Suppressor macrophage (primary cell): ENCODE results near the gene SELENOV.
"Not testable (repeated sequence)": the region's sequence is repeated elsewhere in the genome, so short reads cannot be mapped to it uniquely, and the experiment has no call there.

Experiments used
- DNase-seq, 4 experiments: peaks; one replicate each; pipeline ENCODE4 v3.0.0-alpha.2; 2020 to 2022
- total RNA-seq, 17 experiments: gene quantifications; one replicate each; lab custom pipeline; 2026; ENCODE audit warnings: mixed read lengths in 6 of 17, inconsistent platforms in 3 of 17; lab: John Stamatoyannopoulos, UW

The SELENOV gene, protein sequence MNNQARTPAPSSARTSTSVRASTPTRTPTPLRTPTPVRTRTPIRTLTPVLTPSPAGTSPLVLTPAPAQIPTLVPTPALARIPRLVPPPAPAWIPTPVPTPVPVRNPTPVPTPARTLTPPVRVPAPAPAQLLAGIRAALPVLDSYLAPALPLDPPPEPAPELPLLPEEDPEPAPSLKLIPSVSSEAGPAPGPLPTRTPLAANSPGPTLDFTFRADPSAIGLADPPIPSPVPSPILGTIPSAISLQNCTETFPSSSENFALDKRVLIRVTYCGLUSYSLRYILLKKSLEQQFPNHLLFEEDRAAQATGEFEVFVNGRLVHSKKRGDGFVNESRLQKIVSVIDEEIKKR
- 0 to 0.77 (median 0) reads per million in 17 experiments for total RNA-seq

DNA sequence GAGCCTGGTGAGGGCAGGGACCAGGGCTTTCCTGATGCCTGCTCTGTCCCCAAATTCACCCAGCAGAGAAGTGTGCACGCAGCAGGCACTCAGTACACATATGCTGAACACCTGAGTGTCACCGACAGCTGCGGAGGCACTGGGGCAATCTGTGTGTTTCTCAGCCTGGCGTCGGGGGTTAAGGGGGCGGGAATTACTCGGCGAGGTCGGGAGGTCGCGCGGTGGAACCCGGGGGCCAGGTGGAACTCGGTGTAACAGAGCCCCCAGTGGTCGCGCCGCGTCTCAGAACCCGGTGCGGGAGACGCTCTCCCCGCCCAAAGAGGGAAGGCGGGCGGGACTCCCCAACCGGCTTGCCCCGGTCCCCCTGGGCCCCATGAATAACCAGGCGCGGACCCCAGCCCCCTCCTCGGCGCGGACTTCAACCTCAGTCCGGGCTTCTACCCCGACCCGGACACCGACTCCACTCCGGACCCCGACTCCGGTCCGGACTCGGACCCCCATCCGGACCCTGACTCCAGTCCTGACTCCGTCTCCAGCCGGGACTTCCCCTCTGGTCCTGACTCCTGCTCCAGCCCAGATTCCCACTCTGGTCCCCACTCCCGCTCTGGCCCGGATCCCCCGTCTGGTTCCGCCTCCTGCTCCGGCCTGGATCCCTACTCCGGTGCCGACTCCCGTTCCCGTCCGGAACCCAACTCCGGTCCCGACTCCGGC is at the start of gene SELENOV:
TSS of gene SELENOV (plus strand) at position 300 of the 711 bp plus-strand sequence. CDS start at position 374, 74 bp downstream.
- DNase-seq = no peak

DNA sequence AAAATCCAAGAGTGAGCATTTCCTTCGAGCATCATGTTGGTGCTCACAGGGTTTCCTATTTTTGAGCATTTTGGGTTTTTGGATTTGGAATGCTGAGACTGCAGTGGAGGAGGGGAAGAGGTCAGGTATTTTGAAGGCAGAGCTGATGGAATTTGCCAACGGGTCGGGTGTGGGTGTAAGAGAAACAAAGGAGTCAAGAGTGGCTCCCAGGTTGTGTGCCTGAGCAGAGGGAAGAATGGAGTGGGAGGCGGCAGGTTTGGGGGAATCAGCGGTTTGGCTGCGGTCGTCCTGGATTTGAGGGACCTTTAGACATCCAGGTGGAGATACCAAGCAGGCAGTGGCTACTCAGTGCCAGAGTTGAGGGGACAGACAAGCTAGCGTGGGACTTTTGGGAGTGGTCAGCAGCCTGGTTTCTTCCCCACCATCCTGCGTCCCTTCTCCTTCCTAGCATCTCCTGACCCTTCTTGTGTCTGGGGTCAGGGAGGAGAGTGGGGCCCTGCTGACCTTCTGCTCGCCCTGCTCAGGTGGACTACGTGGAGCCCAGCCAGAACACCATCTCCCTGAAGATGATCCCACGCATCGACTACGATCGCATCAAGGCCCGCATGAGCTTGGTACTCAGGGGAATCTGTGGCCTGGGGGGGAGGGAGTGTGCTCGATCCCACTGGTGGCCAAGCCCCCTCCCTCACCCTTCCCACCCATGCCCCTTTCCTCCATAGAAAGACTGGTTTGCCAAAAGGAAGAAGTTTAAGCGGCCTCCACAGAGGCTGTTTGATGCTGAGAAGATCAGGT is 48.8 kb upstream of the SELENOV start:
- DNase-seq = no peak

DNA sequence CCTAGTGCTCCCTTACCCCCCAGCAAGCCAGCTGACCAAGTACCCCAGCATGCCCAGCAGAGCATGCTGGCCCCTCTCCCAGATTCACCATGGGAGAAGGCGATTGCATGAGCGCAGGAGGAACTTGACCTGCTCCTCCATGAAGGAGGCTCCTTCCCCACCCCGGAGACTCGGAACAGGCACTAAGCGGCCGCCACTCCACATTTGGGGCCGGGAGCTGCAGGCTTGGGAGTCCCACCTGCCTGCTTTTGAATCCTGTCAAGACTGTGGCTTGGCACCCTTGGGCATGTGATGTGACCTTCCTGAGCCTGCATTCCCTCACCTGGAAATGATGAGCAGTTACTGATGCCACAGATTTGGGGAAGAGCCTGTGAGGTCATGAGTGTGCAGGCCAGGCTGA is 47.0 kb upstream of the SELENOV start:
- DNase-seq = no peak

DNA sequence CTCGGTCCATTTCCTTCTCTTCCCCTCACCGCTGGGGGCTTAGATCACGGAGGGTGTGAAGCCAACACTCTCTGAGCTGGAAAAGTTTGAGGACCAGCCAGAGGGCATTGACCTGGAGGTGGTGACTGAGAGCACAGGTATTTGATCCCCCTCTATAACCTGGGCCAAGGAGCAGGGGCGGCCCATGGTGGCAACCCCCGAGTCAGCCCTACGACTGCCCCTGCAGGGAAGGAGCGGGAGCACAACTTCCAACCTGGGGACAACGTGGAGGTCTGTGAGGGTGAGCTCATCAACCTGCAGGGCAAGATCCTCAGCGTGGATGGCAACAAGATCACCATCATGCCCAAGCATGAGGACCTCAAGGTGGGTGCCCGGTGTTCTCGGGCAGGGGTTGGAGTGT is 45.9 kb upstream of the SELENOV start:
- DNase-seq = no peak

DNA sequence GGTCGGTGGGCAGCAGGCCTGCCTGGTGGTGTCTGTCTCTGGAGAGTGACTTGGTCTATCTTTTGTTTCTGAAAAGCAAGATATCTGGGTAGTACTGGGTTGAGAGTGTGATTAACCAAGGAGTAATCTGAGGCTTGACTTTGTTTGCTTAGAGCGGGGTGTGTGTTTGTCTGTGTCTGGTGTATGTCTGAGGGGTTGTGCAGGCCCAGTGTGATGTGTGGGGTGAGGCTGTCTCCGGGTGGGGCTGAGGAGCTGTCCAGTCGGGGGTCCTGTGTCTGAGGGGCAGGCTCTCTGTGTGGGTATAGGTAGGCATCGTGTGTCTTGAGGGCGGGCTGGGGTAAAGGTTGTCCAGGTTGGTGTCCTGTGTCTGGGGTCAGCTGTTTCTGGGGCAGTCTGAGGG is 45.4 kb upstream of the SELENOV start:
- no peak for DNase-seq

DNA sequence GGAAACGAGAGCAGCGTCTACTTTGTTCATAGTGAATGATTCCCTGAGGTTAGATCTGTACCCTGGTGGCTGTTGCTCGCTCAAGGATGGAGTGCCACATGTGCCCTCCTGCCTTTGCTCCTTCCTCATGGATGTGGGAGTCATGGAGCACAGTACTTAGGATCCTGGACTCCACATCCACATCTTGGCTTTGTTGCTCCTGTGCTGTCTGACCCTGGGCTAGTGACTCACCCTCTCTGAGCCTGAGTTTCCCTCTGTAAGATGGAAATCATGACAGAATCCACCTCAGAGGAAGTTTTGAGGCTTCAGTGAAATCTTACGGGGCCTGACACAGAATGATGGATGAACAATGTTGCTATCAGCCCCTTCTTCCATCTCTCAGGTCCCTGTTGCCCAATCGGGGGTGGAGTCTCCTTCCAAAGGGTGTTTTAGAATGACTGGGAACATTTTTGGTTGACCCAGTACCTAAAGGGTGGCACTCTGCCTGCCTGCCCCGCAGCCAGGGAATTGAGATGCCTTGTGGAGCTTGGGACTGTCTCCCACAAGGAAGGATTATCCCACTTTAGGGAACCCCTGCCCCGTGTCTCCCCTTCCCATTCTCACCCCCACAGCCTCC is 44.1 kb upstream of the SELENOV start:
- DNase-seq = no peak

DNA sequence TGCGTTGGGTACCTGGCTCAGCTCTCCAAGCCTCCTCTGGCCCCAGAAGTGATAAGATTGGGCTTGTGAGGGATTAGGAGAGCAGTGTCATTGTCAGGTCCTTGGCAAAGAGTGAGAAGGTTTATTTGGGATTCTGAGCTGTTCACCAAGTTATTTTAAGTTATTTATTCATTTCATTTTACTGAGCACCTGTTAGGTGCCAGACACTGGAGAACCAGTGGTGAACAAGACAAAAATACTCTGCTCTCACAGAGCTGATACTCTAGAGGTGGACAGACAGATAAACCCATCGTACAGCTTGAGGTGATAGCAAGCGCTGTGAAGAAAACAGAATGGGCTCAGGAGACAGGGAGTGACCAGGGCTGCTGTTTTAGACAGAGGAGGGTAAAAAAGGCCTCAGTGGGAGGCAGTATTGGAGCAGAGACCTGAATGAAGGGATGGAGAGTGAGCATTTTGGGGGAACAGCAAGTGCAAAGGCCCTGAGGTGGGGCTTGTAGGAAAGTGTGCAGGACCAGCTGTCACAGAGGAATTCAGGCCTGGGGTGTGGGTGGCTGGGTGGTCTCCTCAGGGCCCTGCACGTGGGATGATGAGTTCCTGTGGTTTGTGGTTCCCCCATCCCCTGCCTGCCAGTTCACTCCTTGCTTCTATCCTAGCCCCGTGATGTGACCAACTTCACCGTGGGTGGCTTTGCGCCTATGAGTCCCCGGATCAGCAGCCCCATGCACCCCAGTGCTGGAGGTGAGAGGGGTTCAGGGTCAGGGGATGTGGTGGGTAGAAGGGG is 43.0 kb upstream of the SELENOV start:
- peak in 2 of 4 experiments; percentile 2 to 3 for DNase-seq

DNA sequence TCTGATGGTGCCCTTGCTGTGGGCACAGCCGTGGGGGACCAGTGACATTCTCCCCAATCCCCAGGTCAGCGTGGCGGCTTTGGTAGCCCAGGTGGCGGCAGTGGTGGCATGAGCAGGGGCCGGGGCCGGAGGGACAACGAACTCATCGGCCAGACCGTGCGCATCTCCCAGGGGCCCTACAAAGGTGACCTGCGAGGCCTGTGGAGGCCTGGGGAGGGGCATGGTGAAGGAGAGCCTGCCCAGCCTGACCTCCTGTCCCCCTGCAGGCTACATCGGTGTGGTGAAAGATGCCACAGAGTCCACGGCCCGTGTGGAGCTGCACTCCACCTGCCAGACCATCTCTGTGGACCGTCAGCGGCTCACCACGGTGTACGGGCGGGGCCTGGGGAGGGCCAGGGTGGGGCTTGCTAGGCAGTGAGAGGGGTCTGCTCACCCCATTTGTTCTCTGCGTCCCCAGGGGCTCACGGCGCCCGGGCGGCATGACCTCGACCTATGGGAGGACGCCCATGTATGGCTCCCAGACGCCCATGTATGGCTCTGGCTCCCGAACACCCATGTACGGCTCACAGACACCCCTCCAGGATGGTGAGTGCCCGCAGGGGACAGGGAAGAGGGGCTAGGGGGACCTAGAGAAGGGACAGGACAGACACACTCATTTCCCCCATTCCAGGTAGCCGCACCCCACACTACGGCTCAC is 42.0 kb upstream of the SELENOV start:
- DNase-seq = no peak

DNA sequence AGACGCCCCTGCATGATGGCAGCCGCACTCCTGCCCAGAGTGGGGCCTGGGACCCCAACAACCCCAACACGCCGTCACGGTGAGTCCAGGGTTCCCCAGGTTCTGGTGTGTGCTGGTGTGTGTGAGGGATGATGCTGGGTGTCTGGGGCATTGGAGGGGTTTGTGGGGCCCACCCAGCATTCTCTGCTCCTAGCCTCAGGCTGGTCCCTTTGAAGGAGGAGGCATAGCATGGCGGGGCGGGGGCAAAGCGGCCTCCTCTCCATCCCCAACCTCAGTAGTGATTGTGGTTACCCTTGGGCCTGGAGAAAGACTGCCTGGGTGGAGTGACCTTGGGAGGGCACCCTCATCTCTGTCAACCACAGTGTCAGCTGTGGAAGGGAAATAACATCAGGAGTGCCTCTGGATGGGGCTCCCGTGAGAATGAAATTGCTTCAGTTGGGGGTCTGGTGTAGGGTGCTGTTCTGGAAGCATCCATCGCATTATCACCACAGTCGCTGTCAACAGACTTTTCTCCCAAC is 41.4 kb upstream of the SELENOV start:
- no peak for DNase-seq

DNA sequence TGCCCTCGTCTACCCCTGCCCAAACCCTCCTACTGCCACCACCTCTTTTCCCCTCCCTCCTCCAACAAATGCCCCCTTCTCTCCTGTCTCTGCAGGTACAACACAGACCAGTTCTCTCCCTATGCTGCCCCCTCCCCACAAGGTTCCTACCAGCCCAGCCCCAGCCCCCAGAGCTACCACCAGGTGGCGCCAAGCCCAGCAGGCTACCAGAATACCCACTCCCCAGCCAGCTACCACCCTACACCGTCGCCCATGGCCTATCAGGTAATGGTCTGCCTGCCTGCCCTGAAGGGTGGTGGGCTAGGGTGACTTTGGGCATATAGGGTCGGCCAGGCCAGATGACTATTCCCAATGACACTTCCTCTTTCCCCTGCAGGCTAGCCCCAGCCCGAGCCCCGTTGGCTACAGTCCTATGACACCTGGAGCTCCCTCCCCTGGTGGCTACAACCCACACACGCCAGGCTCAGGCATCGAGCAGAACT is 40.8 kb upstream of the SELENOV start:
- DNase-seq = peak; percentile 46 to 77 (median 54)

DNA sequence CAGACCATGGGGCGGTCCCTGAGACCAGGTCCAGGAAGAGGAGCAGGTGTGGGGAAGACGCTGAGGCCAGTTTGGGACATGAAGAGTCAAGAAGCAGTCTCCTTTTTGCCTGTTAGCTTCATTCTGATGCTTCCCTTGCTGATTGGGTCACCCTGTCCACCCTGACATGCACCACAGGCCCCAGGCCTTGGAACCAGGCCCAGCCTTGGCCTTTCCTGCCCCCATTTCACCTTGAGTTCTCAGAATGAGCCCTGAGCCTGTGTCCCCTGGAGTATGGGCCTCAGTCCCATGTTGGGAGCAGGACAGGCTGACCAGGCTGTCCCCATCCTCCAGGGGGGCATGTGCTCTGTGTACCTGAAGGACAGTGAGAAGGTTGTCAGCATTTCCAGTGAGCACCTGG is 39.2 kb upstream of the SELENOV start:
- DNase-seq = no peak

DNA sequence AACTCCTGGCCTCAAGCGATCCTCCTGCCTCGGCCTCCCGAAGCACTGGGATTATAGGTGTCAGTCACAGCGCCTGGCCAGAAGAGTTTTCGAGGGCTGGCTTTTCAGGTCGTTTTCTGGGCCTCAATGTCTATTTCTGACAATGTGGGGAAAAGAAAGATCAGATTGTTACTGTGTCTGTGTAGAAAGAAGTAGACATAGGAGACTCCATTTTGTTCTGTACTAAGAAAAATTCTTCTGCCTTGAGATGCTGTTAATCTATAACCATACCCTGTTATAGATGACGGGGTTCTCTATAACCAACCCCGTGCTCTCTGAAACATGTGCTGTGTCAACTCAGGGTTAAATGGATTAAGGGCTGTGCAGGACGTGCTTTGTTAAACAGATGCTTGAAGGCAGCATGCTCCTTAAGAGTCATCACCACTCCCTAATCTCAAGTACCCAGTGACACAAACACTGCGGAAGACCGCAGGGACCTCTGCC is 35.6 kb upstream of the SELENOV start:
- not testable (repeated sequence) for DNase-seq

DNA sequence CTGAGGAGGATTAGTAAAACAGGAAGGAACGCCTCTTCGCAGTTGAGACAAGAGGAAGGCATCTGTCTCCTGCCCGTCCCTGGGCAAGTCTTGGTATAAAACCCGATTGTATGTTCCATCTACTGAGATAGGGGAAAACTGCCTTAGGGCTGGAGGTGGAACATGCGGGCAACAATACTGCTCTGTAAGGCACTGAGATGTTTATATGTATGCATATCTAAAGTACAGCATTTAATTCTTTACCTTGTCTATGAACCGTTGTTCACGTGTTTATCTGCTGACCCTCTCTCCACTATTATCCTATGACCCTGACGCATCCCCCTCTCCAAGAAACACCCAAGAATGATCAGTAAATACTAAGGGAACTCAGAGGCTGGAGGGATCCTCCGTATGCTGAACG is 35.0 kb upstream of the SELENOV start:
- peak in 3 of 4 experiments; percentile 31 to 45 (median 32) for DNase-seq

DNA sequence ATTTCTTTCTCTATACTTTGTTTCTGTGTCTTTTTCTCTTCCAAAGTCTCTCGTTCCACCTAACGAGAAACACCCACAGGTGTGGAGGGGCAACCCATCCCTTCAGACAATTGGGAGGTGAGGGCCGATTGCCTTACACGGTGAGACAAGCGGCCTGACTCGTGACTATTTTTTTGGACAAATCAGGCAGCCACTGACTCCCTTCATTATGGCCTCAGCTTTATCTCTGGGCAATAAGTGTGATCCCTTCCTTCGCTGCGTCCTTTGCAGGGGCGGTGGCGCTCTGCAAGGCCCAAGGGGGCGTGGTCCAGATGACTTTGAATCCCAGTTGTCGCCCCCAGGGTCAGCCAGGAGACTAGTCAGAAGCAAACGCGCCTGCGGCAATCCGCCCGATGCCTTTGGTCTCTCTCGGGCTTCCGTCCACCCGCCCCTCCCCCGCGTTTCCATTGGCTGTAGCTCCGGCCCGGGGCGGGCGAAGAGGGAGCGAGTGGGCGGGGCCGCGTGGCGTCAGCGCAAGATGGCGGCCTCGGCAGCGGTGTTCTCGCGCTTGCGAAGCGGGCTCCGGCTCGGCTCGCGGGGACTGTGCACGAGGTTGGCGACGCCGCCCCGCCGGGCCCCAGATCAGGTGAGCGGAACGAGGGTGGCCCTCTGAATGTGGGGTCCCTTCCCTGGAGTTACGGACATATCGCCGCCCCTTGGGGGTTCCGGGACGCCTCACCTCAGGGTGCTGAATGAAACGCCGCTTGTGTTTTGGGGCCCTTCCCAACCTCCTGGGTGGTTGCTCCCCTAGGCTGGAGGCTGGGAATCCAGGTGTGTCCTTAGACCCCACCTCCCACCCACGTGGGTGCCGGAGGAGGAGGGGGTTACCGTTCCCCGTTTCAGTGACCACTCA is 34.4 kb upstream of the SELENOV start, which contains the start of gene TIMM50:
TSS of gene TIMM50 (plus strand) at position 502 of the 892 bp plus-strand sequence. CDS start at position 518, 16 bp downstream.
- peak; percentile 97 to 99 (median 98) for DNase-seq

DNA sequence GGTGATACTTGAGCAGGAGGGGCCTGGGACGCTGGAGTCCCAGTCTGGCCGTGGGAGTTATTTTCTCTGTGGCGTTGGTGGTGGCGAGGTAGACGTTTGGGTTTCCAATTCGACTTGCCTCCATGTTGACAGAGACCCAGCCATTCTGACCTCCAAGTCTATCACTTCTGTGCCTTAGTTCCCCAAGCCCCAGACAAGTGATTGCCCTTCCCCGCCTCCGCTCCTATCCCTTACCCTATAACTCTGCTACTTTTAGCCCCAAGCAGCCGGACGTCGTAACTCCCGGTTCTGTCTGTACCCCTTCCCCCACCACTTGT is 33.8 kb upstream of the SELENOV start:
- peak in 3 of 4 experiments; percentile 10 to 17 (median 15) for DNase-seq

DNA sequence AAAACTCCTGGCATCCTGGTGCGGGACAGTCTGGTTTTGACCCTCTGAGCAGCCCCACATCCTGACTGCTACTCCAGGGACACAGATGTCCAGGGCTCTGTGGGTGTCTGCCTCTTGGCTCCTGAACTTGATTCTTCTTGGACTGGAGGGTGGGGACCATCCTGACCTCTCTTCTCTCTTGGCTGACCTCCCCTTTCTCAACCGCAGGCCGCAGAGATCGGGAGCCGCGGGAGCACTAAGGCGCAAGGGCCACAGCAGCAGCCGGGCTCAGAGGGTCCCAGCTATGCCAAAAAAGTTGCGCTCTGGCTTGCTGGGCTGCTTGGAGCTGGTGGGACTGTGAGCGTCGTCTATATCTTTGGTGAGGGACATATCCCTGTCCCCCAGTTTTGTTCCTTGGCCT is 33.3 kb upstream of the SELENOV start:
- no peak for DNase-seq

DNA sequence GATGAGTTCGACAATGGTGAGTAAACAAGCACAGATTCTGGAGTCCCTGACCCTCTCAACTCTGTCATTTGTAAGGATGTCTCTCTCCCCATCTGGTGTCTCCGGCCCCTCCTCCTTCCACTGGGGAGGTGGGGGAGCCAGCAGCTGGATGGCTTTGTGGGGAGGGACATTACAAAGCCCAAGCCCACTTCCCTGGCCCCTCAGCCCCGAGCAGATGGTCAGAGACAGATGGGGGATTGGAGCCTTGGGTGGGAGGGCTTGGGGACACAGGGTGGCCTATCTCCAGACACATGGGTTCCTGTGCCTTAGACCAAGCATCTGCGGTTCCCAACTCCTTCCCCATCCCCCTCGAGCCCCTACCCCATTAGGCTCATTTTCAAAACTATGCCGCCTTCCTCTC is 31.8 kb upstream of the SELENOV start:
- no peak for DNase-seq

DNA sequence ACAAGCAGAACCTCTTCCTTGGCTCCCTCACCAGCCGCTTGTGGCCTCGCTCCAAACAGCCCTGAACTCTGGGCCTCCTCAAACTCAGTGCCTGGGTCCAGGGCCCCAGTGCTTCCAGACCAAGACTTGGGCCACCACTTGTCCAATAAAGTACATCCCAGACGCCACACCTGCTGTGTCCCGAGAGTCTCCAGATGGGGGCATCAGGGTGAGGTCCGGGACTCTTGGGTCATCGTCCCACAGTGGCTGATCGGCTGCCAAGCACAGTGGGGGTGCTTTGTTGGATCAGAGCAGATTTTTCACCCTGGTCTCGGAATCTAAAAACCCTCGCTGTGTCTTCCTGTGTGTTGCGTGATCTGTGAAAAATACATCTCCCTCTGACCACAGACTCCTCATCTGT is 25.2 kb upstream of the SELENOV start:
- no peak for DNase-seq

DNA sequence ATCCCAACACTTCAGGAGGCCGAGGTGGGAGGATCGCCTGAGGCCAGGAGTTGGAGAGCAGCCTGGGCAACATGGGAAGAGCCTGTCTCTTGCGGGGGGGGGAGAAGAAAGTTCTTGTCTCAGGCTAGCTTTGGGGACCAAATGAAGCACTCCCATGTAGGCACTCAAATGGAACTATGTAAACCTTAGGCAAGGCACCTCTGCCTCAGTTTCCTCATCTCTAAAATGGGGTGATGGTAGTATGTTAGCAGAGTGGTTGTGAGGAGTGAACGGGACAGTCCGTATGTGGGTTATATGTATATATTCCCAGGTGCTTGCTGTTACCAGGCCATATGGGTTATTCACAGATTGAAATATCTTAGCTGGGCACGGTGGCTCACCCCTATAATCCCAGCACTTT is 22.7 kb upstream of the SELENOV start:
- no peak for DNase-seq

DNA sequence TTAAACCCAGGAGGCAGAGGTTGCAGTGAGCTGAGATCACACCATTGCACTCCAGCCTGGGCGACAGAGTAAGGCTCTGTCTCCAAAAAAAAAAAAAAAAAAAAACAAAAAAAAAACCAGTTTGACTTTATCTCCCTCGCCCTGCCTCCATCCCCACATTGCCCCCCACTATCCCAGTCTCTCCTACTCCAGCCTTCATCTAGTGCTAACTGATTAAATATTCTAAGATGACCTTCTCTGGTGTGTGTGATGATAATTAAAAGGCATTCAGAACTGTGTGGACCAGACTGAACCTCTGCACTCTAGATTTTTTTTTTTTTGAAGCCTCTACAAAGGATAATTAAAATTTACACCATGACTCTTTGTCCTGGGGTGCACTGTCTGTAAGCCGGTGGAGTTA is 22.2 kb upstream of the SELENOV start:
- DNase-seq = no peak
